Daoy (cell line): ENCODE data around the gene HHAT. TPM values are rescaled to one million over a fixed set of nuclear protein-coding genes. Genes with fewer than 3 reads are reported as not detected.

ENCODE experiments used
- DNase-seq: peaks from one replicate; pipeline ENCODE4 v3.0.0-alpha.2; 2015; ENCODE audit warnings: low read depth
- total RNA-seq: library from RNA; depleted of rRNA; stranded (reverse); fragments of >200 nt; shearing (Covaris generic); gene quantifications from 2 replicates; pipeline ENCODE4 v1.2.3, GENCODE V29; 2014

The HHAT gene
- total RNA-seq, 1 experiment from 2014 or later: 4.4 TPM

DNA sequence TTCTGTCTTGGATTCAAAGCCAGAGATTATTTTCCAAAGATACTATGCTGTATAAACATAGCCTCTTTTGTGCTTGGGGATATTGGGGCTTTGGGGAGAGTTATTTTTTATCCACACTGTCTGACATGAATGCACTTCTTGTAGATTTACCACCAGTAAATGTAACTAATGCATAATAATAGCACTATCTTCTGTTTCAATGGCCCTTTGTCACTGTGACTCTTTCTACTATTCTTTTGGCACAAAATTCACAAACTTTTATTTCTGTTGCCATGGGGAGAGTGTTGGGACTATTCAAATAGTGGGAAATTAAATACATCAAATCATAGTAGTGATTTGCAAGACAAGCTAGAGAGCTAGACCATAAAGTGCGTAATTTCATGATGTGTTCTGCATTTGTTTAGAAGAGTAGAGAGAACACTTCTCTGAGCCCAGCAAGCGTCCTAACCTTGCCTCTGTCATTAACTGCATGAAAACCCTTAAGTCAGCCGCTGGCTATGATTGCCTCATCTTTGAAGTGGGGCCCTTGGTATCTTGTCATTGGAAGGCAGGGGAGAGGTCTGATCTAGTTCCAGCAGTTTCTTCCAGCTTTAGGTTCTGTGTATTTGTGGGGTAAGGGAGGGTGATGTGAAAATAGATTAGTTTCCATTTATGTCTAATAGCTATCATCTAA lies 154.4 kb downstream of the HHAT start:
- DNase-seq: no peak

DNA sequence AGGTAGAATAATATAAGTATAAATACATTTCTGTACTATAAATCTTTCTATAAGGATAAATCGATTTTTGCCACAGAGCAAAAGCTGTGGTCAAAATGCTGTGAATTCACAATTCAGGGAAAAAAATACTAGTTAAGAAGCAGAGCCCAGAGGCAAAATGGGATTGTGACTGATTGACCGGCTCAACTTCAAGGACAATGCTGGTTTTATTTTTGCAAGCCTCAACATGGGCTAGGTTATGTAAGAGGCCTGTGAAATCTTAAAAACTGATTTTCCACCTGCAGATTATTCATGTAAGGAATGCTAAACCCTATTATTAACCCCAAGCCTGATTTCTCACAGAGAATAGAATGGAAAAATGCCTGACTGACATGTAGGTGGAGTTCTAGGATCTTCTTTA lies 155.1 kb downstream of the HHAT start:
- no peak for DNase-seq

DNA sequence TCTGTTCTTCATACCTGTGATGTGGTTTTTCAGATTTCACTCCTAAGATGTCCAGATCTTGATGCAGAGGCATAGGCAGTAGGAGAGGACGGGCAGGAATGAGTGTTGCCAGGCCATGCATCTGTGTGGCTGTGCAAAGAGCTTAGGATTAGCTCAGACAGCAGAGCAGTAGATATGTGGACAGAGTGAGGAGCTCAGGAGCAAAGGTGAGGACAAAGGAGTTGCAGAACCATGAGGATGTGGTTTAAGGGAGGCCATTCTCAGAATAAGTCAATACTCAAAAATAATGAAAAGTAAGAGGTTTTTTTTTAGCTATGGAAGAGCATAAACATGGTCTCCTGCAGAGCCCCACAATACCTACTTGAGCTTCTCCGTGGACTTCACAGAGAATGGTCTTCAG lies 158.3 kb downstream of the HHAT start:
- DNase-seq: no peak

DNA sequence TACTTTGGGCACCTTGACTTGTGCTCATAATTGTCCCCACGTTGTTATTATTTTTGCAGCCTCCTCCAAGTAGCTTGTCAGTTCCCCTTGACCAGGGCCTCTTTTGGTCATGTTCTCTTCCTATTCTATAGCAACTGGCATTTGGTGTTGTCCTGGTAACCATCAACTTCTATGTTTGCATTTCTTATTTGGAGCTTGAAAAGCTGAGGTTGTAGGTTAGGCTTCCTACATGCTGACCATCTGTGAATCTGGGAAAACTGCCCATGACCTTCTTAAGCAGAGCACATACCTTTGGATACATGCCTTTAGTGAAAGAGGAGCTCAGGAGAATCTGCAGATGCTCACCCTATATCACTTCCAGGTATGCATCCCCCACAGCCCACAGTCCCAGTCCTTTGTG lies 160.8 kb downstream of the HHAT start:
- DNase-seq: no peak

DNA sequence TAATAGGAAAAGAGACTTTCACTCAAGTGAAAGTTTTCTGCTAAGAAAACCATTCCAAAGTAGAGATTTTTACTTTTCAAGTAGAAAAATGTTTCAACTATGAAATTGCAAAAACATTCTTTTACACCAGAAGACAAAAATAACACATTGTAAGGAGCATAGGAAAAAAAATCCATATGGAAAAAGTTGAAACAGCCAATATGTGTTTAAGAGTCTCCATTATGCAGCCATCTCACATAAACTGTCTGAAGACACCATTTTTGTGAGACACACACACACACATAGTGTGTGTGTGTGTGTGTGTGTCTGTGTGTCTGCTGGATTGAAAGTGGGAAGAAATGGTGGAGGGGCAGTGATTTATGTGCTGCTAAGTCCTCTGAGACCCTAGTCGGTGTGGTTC lies 162.1 kb downstream of the HHAT start:
- DNase-seq: no peak

DNA sequence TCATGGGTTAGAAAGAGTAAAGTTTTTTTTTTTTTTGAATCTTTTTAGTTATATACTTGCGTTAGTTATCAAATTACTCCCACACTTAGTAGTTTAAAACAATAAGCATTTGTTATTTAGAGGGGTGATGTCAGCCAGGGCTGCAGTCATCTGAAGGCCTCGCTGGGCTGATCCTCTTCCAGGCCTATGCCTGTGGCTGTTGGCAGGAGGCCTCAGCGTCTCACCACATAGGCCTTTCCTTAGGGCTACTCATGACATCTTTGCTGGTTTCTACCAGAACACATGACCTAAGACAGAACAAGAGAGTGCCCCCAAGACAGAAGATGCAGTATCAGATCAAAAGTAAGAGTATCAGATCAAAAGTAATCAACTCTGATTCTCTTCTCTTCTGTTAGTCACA lies 167.4 kb downstream of the HHAT start:
- peak; percentile 74 for DNase-seq

DNA sequence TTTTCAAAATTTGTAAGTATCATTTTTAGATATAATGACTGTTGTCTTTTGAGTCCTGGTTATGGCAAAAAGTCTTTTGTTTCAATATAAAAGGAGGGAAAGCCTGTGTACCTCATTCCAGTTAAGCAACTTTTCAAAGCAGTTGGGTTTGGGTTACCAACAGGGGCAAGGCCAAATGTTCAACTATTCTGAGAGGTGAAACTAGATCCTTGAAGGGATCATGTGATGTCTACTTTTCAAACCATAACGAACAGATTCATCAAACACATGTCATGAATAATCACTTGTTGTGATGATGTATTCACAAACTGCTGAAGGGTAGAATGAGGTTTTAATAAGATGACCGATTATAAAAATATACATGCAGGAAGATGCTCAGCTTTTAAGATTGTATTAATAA lies 171.3 kb downstream of the HHAT start:
- no peak for DNase-seq

DNA sequence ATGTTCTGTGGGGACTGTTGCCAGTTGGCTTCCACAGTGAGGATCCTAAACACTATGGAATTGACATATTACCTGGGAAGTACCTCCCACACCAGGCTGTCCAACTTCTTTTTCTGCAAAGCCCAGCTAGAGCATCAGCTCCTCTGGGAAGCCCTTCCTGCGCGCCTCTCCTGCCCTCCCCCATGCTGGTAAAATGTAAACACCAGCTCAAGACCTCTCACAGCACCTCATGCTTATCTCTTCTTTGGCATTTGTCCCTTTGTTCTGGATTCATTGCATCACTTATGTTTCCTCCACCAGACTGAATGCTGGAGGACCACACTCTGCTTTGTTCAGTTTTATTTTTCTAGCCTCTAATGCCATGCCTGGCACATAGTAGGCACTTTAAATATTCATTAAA lies 172.1 kb downstream of the HHAT start:
- no peak for DNase-seq

DNA sequence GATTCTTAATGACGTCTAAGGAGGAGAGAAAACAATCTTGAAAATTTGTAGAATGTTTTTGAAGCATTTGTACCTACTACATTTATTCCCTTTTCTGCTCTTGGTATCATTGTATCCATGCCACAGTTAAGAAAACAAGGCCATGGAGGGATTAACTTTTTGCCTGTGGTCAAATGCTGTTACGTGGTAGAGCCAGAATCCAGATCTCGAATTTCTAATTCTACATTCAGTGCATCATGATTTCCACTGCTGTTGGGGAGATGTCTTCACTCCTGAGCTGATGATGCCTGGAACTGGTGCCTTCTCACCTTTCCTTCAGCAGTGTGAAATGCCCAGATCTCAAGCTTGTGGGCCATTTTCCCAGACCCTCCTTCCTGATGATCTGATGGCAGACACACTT lies 175.6 kb downstream of the HHAT start:
- no peak for DNase-seq

DNA sequence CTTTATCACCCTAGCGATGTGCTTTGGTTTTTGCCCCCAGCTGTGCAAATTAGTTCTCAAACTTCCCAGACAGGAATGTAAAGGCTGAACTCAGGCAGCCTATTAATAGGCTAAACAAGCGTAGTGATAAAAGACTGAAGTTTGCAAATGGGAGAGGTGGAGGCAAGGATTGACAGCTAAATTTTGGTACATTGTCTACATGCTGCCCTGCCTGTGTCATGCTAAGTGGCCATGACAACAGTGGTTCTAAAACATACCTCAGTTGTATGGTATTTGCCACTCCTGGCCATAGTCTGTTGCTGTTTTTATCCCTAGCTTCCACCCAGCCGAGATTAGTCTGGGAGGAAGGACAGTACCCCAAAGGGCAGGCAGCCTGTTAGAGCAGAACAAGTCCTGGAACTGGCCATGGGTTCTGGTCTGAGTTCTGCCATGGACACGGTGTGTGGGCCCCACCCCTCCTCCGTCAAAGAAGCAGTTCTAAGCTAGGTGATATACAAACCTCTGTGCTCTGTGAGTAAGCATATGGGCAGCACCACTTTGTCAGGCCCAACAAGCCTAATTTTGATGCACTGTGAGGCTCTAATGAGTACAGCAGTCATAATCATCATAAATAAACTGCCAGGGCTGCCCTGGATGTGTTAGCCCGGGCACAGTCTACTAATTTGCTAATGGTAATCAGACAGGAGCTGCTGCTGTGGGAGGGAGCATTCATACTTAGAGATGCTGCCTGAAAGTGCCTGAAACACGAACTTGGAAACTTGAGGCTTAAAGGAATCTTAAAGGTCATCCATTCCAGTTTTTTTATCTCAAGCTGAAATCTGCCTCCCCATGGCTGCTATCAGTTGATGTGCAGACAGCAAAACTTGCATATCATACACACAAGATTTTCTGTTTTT lies 177.1 kb downstream of the HHAT start:
- DNase-seq: no peak

DNA sequence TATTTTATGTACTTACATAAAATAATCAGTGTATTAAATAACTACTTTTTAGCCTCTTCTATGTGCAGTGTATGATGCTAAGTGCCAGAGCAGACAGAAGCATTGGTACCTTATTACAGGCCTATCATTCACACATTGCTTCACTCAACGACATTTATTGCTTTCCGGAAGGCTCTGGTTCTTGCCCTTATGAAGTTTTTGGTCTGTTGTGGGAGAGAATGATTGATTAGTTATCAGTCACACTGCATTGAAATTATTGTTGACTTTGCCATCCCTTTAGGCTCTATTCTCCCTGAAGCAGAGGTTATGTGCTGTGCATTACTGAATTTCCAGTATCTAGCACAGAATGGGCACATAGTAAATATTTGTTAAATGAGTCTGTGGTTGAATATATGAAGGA lies 178.0 kb downstream of the HHAT start:
- no peak for DNase-seq

DNA sequence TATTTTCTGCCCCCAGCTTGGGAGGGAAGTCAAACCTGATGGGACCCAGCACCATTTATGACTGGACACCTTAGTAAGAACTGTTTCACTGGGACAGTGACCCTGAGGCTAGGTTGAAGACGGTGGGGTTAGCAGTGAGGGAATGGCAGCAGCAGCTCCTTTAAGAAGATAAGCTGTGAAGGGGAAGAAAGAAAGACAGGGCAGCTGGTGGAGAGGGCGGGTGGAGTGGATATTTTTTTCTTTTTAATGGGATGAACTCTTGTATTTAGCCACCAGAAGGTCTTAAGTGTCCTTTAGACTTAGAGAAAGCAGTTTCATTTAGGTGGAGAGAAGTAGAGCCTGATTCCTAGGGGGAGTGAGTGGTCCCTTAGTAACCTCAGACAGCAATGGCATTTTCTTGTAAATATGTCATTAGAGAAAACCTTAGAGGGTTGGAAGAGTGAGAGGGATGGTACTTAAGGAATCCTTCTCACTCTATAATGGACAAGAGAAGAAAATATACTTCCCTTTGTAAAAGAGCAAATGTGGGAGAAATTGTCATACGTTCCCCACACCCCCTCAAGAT lies 187.5 kb downstream of the HHAT start:
- no peak for DNase-seq

DNA sequence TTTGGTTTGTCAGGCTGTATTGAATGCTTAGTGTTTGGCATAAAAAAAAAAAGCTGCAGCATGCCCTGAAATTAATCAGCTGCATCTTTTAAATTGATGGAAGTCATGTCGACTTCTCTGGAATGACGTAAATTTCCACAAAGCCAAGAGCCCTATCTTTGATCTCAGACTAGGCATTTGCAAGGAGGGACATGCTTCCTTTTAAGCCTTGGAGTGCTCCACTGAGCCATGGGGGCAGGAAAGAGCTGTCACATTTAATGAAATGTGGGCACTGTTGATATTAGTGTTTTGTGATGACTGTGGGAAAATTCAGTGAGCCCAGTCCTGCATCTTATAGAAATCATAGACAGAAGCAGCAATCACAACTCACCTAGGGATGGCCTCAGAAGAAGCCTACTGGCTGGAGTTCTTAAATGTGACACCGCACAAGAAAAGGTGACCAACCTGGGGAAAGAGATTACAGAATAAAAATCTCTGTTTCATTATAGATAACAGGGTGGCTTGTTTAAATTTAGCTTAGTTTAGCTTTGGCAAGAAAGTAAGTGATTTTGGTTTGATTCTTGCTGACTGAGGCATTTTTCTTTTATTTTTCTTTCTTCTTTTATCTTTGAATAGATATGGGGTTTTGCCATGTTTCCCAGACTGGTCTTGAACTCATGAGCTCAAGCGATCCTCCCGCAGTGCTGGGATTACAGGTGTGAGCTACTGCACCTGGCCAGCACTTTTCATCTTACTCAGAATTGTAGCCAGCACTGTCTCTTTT lies 188.2 kb downstream of the HHAT start:
- no peak for DNase-seq

DNA sequence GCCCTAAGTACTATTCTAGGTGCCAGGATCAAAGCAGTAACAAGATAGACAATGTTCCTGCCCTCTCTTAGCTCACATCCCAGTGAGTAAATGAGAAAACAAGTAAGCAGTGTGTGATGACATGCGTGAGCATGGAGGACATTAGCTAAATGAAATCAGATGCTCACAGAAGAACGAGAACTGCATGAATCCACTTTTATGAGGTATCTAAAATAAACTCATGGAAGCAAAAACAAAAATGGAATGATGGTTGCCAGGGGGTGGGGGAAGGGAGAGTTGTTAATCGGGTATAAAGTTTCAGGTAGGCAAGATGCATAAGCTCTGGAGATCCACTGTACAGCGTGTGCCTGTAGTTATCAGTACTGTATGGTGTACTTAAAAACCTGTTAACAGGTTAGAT lies 195.1 kb downstream of the HHAT start:
- DNase-seq: no peak

DNA sequence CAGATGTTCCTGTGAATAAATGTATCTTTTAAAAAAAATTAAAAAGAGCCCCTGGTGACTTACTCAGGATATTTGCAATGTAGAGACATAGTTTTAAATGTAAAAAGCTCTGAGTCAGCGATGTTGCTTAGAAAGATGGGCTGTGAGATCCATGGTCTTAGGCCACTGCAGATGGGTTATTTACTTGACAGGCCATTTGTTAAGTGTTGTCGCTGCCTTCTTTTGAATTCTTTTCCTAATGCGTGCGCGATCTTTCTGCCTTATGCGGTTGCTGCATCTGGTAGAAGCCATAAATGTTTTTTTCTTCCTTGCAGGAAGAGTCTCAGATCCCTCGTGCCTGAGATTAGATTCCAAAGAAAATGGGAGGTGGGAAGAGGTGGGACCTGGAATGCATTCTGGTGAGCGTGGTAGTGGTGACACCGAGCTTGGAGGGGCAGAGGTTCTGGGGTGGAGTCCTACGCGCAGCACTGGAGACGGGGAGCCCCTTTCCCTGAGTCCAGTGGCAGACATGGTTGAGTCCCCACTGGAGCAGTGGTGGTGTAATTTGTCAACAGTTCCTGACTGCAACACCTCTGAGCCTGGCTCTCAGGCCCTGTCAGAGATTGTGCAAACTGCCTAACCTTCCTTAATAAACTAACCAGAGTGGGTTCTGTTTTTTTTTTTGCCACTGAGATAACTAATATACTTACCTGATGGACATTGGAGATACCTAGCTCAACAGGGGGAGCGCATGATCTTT lies 197.2 kb downstream of the HHAT start:
- no peak for DNase-seq

DNA sequence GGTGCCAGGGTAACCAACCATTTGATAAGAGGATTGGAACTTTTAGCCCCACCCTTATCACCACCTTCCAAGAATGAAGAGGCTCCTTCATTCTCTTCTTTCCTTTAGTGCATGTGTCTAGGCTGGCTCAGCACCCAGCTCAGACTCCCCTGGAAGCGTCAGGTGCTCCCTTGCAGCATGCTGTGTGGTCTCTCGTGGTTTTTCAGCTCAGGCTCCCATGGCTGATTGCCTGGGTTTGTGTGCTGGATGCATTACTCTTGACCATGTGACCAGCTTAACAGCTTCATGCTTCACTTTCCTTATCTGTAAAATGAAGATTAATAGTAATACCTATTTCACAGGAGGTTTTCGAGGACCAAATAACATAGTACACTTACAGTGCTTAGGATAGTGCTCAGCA lies 198.4 kb downstream of the HHAT start:
- no peak for DNase-seq

DNA sequence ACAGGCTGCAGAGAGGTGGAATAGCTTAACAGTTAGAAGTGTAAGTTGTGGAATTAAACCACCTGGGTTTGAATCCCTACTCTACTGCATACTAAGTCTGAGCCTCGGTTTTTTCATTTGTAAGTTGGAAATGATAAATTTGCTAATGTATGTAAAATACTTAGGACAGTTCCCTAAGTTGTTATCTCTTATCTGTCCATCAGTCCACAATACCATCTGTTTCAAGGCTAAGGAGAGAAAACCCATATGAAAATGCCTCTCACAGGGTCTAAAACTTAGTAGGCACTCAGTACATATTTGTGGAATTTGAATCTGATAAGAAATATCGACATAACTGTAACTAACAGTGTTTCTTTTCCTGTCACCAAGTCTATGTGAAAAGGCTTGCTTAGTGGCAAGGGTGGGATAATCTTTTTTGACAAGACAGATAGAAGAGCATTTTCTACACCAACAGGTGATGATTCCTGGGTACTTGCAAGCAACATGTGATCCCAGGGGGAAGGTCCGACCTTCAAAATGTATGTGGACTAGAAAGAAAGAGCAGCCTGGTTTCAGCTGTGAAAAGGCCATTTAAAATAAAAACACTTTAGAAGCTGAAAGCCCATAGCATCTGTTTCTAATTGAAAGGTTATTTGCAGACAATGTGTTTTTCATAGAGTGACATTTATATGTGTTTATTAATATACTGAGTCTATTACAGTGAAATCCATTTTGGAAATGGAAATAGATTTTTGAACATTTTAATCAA lies 202.9 kb downstream of the HHAT start:
- no peak for DNase-seq

DNA sequence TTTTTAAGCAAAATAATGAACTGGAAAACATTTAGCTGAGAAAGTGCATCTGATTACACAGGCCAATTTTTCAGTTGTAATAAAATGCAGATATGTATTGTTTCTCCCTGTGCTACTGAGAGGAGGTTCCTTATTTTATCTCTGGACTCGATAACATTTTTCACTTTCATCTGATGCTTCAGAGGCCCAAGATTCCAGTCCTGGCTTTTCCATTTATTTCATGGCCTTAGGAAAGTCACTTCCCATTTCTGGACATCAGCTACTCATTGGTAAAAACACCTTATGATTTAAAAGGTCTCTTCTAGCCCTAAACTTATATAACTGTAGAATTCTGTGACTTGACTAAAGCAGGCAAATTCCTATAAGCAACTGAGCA lies 203.5 kb downstream of the HHAT start:
- DNase-seq: no peak

DNA sequence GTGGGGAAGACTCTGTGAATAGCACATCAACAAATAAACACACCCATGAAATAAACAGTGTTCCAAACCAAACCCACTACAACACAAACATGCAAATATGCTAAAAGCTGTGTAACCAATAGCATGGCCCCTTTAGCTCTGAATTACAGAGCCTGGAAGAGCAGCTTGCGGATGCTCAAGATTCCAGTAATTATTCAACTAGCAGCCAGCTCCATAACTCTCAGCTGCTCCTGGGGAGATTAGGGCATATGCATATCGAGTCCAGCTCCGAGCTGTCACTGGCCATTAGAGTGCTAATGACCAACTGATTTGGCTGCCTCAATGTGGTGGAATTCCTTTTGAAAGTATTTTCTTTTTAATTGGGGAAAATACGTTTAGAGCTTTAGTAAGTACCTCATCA lies 207.1 kb downstream of the HHAT start:
- no peak for DNase-seq

DNA sequence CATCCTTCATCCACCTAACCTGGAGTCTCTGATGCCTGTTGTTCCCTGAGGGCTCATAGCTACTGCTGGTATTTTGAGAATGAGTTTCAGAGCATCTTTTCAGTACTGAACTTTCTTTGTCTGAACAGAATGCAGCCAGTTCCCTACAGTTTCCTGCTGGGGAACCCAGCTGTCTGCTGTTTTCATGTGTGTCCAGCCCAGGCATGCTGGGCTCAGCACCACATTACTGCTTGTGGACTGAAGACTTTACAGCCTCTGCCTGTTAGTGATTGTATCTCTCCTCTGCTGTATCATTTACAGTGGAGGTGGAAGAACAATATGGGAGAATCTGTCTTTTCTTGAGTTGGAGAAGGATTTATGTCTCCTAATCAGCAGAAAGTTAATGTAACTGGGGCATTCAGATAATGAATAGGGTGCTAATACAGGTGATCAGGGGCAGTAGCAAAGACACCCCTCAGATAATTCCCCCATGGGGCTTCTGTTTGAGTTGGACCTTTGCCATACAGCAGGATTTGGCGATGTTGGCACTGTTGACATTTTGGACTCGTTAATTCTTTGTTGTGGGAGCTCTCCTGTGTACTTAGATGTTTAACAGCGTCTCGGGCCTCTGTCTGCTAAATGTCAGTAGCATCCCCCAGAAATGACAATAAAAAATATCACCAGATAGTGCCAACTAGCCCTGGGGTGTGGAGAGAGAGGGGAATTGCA lies 207.7 kb downstream of the HHAT start:
- DNase-seq: no peak
